Ovary (tissue), 9 donors: Measurements from ENCODE around the gene AMOTL1. TPM values are rescaled to one million over a fixed set of nuclear protein-coding genes. Genes with fewer than 3 reads are reported as not detected.

Experiments
- DNase-seq, 5 donors: peaks; one replicate each; pipeline ENCODE4 v3.0.0-alpha.2; 2019 to 2020
- H3K27ac ChIP-seq, 2 donors: fragments of 200-600 bp; one replicate each; pipeline versions ENCODE4 v1.5.1 to v1.8.0; 2019 to 2022
- H3K27me3 ChIP-seq: fragments of 200-600 bp; one replicate; pipeline ENCODE4 v1.8.0; 2022
- H3K36me3 ChIP-seq: fragments of 200-600 bp; sonication (generic); one replicate; pipeline ENCODE4 v1.5.1; 2019
- H3K4me1 ChIP-seq: one replicate; pipeline ENCODE4 v1.8.1; 2013; ENCODE audit warnings: mild to moderate bottlenecking, moderate library complexity; ENCODE audit not compliant: insufficient read depth
- H3K4me3 ChIP-seq: fragments of 200-600 bp; sonication (generic); one replicate; pipeline ENCODE4 v1.5.1; 2017
- H3K9me3 ChIP-seq, 2 donors: fragments of 200-600 bp in 1 of 2; sonication (generic) in 1 of 2; one replicate each; pipeline versions ENCODE4 v1.5.1 to v1.8.1; 2013 to 2019; ENCODE audit warnings: mild to moderate bottlenecking in 1 of 2, moderate library complexity in 1 of 2
- CTCF ChIP-seq, 3 donors: fragments of 450-650 bp in 2 of 3; fragments of 200-600 bp in 1 of 3; IDR thresholded peaks; one replicate each; pipeline versions ENCODE4 v1.5.1 to v1.8.0; 2016 to 2022; ENCODE audit warnings: antibody characterized with exemption in 3 of 3, mild to moderate bottlenecking in 1 of 3
- EP300 ChIP-seq: sonication (generic); formaldehyde crosslinking; IDR thresholded peaks from one replicate; pipeline ENCODE4 v1.6.1; 2017; ENCODE audit warnings: antibody characterized with exemption
- POLR2A ChIP-seq: fragments of 450-650 bp; IDR thresholded peaks from one replicate; pipeline ENCODE4 v1.6.1; 2017; ENCODE audit warnings: antibody characterized with exemption, mild to moderate bottlenecking, moderate library complexity
- WGBS, 3 donors: extraction: QIAGEN DNeasy Blood & Tissue Kit in 1 of 3; methylation state at CpG; one replicate each; pipeline versions ENCODE4 v1.1.5 to v1.1.7; 2013 to 2017; 5-methylcytosine and 5-hydroxymethylcytosine counted together
- intact Hi-C, 4 donors: fragments of 100-400 bp; cut with DNase I; formaldehyde crosslinking; loops; one replicate each; pipeline versions ENCODE4 v1.11.0 to v1.15.1; 2022 to 2023
- polyA plus RNA-seq, 2 donors: library from polyadenylated mRNA; stranded (reverse); fragments of 200-250 nt in 1 of 2; fragments of 350-450 nt in 1 of 2; fragmentation: Illumina TruSeq in 1 of 2; extraction: RNeasy Lipid Tissue Mini Kit (QIAGEN cat#74804) in 1 of 2; gene quantifications; one replicate each; pipeline ENCODE4 v1.2.3, GENCODE V29; 2013 to 2014
- total RNA-seq, 7 donors: library from RNA; depleted of rRNA in 2 of 7; stranded (reverse); fragments of >200 nt in 2 of 7; fragmentation: NEBNext Ultra II Directional in 3 of 7; extraction: Animal tissue kit (Norgen Biotek cat#: 25700) in 3 of 7; gene quantifications; one replicate each; pipeline versions ENCODE4 v1.1.0 to v1.2.4, GENCODE V29; 2016 to 2023
- donor health status: DM: no; HTN: no; CAD: no; lungs with moderate emphysema.
- donor health status: DM: no; HTN: no; CAD: no.
- donor health status: Bipolar disorder and iron deficiency.
- donor health status: DM: yes; HTN: yes; CAD: no.
- donor health status: DM: no; HTN: no; CAD: no.
- donor health status: DM: yes; HTN: yes; CAD: no.

AMOTL1 gene
- total and polyA plus RNA-seq, 9 donors, result 5.4 to 24.8 (median 13.6) TPM

DNA sequence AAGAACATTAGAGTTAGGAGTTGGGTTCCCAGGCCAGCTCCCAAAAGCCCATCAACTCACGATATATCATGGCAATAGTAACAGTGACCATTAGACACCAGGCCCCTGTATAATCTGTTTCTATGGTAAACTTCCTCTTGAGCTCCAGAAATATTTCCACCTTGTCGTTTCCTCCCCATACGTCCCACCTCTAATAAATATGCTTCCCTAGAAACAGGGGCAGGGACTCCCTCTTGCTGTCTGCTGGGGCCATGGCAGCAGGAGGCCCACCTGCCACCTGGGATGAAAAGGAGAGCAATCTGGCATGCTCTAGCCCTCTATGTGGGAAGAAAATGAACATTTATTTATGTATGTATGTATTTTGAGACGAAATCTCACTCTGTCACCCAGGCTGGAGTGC, 32.2 kb upstream of the AMOTL1 start:
- intact Hi-C loops, result no loop called here
- no peaks in the 10 kb centered on the region for H3K4me1 ChIP-seq
- 72 to 78% (median 75%) methylated on average over 4 of the region's 4 CpGs for WGBS, 3 donors

DNA sequence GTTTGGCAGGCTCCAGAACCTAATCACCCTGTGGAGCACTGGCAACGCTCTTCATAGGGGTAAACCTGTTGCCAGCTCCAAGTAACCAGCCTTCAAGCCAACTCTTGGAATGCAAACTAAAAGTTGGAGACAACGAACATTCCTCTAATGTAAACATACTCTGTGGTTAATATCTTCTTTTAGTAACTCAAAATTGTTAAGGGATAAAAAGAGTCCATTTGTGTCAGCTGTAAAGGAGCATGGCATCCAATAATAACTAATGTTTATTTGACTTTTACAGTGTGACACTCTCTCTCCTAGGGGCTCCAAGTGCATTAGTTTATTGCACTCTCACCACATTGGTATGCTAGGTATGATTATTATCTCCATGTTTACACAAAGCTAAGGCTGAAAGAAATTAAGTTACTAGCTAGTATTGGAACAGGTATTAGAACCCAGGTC, 31.0 kb upstream of the AMOTL1 start:
- H3K4me3 ChIP-seq, result no peak overlapping the region
- no peaks in the 10 kb centered on the region for H3K27me3 ChIP-seq
- intact Hi-C loops, result no loop called here
- 17 to 39% (median 17%) methylated on average over 2 of the region's 2 CpGs for WGBS, 3 donors
- H3K27ac ChIP-seq, result no peak overlapping the region
- TF ChIP-seq POLR2A (no peak), CTCF (IDR thresholded peaks at IDR 0.05) (no peak), EP300 (no peak)
- no peak for DNase-seq
- no peaks in the 10 kb centered on the region for H3K36me3 ChIP-seq
- H3K4me1 ChIP-seq, result no peaks in the 10 kb centered on the region
- no peaks in the 10 kb centered on the region for H3K9me3 ChIP-seq

More for the DNA sequence above, 32.2 kb upstream of the AMOTL1 start:
- Histone ChIP-seq H3K27me3 (no peaks in the 10 kb centered on the region), H3K36me3 (no peaks in the 10 kb centered on the region), H3K4me3 (no peak overlapping the region), H3K9me3 (no peaks in the 10 kb centered on the region), H3K27ac (no peak overlapping the region)
- no peak for DNase-seq
- TF ChIP-seq POLR2A (no peak), CTCF (IDR thresholded peaks at IDR 0.05) (no peak), EP300 (no peak)

DNA sequence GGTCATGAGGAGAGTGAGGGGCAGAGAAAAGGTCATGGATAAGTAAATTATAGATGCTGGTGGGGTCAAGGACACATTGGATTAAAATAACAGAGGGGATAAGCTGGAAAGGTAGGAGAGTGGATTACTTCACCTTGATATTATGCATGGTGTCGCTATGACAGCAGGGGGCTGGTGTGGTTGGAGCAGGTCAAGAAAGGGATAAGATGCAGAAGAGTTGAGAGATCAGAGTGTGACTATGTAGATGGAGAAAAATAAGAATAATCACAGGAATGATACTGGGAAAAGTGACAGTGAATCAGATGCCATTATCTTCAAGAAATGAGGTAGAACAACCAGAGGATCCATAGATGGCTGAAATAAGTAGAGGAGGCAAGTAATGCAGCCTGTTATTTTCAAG, 29.4 kb upstream of the AMOTL1 start:
- H3K4me1 ChIP-seq, result no peaks in the 10 kb centered on the region
- H3K4me3 ChIP-seq, result no peak overlapping the region
- intact Hi-C loops, result no loop called here
- no peak overlapping the region for H3K27ac ChIP-seq
- H3K27me3 ChIP-seq, result no peaks in the 10 kb centered on the region
- no peaks in the 10 kb centered on the region for H3K36me3 ChIP-seq
- no peaks in the 10 kb centered on the region for H3K9me3 ChIP-seq
- no peak for DNase-seq
- no peak for TF ChIP-seq CTCF (IDR thresholded peaks at IDR 0.05)
- WGBS, 3 donors, result 93 to 97% (median 95%) methylated on average over 1 of the region's 1 CpG

- Histone ChIP-seq H3K9me3 (no peaks in the 10 kb centered on the region), H3K4me3 (no peak overlapping the region), H3K27ac (no peak overlapping the region), H3K27me3 (no peaks in the 10 kb centered on the region), H3K36me3 (no peaks in the 10 kb centered on the region), H3K4me1 (no peaks in the 10 kb centered on the region)
- WGBS, 3 donors, result 69 to 78% (median 75%) methylated on average over 2 of the region's 2 CpGs
- intact Hi-C loops, result no loop called here
- TF ChIP-seq POLR2A (no peak), EP300 (no peak), CTCF (IDR thresholded peaks at IDR 0.05) (no peak)
- no peak for DNase-seq
These were observed 28.8 kb upstream of the AMOTL1 start for GRCh38 chr11:94739331-94739730.
